HG03066 (cell line): Measurements from ENCODE around the gene SLIT3.
"Not testable (repeated sequence)": the region's sequence is repeated elsewhere in the genome, so short reads cannot be mapped to it uniquely, and the experiment has no call there.

Source experiments
- ATAC-seq: cut with Tn5 transposase; IDR thresholded peaks from one replicate; pipeline ENCODE4 v1.9.1; 2021; ENCODE audit warnings: low read depth; ENCODE audit not compliant: unreplicated experiment

The SLIT3 gene

DNA sequence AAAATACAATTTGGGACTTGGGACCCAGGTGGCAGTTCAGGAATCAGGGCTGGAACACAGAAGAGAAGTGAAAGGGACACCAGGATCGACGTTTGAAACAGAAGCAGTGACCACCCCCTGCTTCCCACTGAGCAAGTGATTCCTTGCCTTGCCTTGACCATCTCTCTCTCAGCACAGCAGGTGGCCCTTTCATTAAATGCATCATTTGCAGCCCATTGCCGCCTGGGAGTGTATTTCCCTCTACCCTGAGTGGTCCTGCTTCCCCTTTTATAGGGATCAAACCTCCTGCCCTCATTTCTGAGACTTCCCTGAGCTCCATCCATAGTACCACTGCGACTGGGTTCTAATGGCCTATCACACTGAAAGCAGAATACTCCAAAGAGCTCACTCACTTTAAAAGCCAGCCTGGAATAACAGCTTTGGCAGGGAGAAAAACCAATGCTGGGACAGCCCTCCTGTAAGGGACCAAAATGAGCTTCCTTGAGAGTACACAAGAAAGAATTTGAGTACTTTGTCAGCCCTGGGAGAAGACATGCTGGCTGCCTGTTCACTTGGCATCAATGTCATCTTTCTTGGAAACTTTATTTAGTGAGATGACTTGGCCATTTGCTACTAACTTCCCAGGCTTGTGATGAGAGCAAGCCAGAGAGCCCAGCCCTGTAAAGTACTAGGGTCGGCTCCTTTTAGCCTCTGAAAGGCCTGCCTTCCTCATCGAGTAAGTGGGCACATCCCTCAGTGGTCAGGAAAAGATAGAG is 149.7 kb downstream of the SLIT3 start:
- no peak for ATAC-seq

DNA sequence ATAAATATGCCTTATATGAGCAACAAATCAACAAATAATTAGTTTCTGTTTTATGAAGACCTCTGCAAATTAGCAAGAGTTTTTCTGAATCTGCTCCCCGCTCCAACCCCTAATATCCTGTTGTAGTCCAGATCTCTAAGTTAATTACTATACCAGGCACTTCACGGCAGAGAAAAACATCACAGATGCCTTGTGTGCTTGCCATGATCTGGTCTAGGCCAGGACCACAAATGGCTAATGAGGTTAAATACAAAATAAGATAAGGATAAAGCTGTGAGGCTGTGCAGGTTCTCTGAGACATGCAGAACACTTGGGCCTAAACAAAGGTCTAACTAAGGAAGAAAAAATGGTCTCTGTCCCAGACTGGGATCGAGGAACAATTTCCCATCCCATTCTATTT is 150.8 kb downstream of the SLIT3 start:
- ATAC-seq: no peak

DNA sequence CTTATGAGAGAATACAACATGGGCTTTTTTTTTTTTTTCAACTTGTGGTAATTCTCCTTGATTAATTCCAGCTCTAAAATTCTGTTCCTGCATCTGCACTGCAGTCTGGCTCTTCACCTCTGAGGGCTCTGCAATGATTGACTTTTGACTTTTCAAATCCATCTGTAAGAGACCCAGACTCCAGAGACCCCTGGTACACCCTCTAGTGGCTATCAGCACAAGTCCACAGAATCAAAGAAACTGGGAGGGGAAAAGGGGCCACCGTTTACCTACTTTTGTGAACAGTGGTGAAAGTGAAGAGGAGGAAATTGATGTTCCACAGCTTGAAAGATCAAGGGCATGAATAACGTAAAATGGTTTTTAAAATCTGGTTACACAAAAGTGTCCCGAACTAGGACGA is 151.6 kb downstream of the SLIT3 start:
- ATAC-seq: no peak

DNA sequence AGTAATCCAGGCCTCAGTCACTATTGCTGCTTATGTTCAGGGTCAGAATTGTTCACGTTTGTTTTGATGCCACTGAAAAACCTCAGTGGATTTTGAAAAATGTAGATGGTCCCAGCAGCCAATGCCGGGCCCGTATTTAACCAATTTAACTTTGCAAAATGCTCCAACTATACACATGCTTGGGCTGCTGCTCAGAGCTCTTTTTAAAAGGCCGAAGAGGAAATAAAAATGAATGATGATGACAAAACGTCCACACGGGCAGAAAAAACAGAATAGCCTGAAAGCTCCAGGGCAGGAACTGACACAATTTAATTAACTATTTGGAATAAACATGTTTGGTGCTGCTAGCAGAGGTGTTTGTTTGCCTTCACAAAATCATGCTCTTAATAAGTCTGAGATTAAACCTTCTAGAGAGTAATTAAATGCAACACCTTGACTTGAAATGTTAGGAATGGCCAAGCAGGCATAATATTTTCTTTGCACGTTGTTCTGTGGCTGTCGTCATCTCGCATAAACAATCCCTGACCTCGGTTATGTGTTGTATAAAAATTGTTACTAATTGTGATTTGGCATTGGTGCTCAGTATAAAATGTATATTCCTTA is 152.7 kb downstream of the SLIT3 start:
- no peak for ATAC-seq

DNA sequence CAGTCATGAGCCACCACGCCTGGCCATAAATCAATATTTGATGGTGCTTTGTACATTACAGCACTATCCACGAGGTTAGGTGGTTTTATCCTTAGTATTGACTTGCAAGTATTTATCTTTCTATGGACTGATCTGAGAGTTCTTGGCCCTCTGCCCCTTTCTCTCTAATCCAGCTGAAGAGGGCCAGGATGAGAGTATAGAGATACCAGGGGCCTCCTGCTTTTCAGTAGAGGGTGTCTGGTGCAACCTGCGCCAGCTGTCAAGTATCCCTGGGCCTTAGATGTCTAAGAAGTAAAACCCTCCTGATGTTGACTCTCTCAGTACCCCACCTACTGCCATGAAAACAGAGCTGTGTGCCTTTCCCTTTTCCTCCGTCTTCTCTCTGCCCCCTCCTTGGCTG is 153.4 kb downstream of the SLIT3 start:
- no peak for ATAC-seq

DNA sequence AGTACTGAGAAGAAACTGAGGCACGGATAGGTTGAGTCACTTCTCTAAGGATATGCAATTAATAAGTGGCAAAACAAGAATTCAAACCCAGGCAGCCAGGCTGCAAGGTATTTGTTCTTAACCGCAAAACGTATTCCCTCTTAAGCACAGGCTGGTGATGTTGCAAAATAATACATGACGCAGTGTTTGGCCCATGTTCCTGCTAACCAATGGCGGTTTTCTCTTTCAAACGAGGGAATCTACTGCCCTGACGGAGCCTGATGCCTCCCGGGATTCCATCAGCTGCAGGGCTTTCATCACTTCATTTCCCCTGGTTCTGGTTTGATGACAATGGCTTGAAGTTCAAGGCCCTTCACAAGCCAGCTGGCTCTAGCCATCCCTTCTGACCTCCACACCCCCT is 154.8 kb downstream of the SLIT3 start:
- no peak for ATAC-seq

DNA sequence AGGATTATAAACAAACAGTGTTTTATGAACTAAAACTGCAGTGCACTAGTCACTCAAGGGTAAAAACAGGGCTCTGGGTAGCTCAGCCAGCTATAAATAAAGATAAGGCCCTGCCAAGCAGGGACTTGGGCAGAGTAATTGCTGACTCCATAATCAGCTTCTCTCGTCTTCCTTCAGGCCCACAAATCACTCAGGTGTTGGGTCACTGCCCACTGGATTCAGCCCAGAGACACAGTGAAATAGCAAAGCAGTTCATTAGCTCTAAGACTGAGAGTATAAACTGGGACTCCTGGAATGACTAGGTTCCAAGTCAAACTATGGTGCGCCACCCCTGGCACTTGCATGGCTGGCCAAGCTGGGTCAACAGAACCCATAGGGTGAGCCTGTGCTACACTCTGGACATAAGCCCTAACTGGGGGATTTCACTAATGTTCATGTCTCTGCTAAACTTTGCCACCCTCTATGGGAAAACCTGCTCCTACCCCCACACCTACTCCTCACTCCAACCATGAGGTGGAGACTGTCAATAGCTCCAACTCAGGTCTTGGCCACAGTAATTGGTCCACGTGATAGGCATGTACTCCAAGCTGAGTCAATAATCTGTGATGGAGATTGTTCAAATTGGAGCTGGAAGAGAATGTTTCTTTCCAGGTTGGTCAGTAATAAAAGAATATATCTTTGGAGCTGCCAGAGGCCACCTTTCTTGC is 158.5 kb downstream of the SLIT3 start:
- no peak for ATAC-seq

DNA sequence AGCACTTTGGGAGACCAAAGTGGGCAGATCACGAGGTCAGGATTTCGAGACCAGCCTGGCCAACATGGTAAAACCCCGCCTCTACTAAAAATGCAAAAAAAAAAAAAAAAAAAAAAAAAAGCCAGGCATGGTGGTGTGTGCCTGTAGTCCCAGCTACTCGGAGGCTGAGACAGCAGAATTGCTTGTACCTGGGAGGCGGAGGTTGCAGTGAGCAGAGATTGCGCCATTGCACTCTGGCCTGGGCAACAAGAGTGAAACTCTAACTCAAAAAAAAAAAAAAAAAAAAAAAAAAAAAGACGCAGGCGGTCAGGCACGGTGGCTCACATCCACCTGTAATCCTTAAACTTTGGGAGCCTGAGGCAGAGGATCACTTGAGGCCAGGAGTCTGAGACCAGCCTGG is 160.7 kb downstream of the SLIT3 start:
- not testable (repeated sequence) for ATAC-seq

DNA sequence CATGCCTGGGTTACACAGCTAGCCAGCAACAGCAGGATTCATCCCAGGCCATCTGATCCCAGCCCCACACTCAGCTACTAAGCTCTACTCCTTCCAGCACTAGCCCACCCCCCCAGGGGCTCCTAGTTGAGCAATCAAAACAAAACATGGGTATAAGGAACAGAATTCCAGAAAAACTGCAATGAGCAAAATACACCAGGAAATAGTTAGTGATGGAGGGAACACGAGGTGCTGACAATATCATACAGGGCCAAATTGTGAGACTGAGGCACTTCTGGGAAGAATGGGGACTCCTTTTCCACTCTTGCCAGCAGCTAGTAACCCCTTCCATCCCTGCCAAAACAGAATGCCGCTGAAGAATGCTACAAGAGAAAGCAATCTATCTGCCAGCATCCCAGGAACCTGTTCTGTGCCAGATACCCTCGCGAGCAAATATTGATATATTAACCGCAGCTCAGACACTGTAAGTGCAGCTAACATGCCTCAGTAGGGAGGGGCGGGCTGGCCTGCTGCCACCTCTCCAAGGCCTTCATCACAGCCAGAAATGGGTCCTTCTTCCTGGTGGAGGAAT is 161.4 kb downstream of the SLIT3 start:
- no peak for ATAC-seq

DNA sequence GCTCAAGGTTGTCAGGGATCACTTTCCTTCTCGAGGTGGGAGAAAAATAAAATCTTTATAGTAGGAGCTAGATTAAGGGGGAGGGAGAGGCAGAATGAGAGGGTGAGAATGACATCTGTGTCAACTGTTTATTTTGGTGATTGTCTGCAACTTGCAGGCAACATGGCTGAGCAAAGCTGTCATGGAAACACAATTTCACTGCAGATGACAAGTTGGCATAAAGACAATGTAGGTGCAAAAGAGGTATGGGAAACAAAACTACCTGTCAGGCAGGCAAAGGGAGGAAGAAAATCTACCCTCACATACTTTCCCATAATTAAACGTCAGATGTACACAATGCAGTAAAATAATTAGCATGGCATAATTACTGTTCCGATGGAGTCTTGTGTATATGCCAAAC is 167.4 kb downstream of the SLIT3 start:
- no peak for ATAC-seq

DNA sequence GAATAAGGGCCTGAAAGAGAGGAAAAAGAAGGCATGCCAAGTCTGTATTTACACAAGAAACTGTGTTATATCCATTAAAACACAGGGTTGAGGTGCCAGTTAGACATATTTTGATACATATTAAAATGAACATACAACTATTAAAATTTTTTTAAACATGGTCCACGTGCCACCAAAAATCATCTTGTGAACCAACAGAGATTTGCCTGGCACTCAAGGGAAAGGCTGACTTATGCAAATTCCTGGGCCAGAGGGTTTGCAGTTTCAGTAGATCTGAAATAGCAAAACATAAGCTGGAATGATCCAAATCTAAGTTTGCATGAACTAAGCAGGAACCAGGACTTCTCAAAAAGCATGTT is 168.7 kb downstream of the SLIT3 start:
- ATAC-seq: no peak

DNA sequence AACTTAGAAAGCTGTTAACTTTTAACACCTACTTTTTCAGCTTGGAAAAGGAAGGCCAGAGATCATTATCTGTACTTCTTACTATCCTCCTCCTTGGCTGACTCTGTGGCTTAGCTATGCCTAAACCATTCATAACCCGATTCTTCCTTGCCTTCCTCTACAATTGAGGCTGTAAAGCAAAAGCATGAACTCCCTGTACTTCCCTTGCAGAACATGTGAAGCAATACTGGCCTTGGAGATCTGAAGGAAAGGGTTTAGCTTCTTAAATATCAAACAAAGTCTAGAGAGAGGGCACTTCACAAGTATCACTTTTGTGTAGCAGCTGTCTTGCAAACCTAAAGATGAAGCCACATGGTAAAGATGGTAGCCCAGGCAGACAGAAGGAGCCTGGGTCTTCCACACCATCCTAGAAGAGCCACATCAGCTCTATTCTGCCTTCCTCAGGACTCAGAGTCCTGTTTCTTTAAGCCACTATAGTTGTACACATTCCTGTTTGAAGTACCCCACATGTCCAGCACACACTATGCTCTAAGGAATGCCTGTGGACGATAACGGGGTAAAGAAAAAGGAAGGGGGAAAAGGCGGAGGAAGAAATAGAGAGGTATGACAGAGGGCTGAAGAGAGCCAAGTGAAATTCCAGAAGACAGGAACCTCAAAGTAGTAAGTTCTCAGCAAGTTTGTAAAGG is 169.2 kb downstream of the SLIT3 start:
- no peak for ATAC-seq

DNA sequence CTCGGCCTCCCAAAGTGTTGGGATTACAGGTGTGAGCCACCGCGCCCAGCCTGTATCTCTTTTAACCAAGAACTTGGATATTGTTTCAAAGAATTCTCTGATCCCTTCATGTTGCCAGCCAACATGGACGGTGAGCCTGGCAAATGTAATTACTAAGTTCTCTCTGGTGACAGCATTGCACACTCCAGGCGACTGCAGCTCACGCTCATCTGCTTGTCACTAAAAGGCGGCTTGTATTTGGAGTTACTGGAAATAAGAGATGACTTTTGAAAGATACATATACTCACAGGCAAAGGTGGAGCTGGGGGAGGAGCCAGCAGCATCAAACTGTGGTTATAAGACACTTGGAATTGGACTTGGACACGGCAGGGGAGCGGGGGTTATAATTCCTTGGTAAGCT is 172.3 kb downstream of the SLIT3 start:
- no peak for ATAC-seq

DNA sequence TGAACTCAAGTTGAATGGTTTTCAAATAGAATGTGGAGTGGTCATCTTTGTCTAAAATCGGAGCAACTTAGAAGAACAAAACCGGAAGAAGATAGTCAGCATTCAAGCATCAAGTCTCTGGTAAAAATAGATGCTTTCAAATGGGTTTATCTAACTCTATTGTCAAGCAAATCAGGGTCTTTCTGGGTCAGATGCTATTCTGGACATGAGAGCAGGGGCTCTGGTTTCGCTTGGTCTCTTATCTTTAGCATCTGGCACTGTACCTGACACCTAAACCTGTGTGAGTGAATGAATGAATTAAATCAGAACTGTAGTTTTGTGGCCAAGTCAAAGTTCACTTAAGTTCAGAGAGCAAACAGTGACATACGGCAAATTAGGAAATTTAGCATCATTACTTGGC is 173.5 kb downstream of the SLIT3 start:
- no peak for ATAC-seq

DNA sequence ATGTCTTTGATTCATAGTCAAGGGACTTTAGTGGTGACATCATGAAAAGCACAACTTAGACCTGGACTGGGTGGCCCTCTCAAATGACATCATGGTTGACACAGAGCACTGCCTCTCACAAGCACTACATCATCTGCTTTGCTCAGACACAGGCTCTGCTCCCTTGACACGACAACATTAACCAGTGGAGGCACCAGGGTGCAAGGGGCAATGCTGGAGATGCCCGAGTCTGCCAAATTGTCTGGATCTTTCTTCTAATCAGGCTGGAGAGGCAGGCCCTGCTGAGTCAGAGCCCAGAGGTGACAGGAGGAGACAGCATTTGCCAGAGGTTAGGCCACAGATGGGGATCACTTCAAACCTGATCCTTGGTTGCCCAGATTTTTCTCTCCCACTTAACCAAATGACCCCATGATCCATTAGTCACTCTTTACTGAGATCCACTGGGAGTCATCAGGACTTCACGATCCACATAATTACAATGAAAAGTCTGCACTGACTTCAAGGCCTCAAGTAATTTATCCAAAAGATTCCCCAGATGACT is 174.4 kb downstream of the SLIT3 start:
- no peak for ATAC-seq

DNA sequence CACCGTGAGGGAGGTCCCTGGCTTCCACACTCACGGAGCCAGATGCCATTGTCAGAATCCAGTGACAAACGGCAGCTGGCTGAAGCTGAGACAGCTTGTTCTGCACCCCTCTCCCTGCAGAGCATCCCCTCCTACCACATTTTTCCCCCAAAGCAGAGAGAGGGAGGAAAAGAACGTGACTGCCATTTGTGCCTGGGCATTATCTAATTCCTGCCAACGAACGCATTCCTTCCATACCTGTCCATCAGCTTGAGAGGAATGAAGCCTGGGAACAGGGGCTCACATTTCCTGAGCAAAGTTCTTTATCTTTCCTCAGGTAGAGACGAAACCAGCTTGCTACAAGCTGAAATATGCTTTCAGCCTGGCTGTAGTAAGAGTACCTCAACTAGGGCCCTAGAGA is 175.4 kb downstream of the SLIT3 start:
- no peak for ATAC-seq

DNA sequence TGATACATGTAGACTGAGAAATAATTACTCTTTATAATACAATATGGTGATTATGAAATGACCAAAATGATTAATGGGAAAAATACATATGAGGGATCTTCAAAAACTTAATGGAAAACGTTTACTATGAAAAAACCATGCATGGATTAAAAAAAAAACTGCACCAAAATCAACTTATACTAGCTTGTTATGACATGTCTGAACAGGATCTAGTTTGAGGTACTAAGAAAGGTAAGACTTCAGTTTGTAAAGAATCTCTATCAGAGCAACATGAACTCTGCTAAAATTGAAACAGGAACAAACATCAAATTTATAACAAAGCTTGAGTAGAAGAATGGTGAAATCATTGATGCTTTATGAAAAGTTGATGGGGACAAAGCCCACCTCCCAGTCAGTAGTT is 178.0 kb downstream of the SLIT3 start:
- ATAC-seq: no peak

DNA sequence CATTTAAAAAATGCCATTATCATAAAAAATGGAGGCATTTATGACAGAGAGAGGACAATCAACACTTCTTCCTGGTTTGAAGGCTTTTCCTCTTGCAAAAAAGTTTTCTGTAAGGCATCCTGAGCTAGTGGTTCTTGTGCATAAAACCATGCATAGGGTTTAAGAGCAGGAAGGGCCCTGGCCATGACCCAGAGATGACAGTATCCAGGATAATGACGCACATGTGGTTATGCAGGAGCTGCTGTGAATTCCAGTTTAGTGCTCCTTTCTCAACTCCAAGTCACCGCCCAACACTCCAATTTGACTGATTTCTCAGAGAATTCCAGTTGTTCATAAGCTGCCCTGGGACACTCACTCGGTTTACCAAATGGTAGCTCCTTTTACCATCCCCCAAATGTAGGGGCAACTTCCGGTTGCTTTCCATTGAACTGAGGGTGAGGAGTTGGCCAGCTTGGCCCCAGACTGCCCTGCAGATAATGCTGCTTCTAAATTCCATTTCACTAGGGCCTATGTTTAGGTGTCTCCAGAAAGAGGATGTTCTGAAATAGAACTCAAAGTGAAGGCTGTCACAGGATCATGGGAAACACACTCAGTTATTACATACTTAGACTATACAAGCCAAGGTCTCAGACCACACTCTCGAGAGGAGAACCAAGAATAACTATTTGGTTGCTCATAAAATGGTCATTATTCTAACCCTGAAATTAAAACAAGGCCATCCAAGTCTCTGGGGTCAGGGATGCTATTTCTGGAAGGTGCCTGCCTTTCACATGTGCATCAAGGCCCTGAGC is 179.1 kb downstream of the SLIT3 start:
- ATAC-seq: no peak

DNA sequence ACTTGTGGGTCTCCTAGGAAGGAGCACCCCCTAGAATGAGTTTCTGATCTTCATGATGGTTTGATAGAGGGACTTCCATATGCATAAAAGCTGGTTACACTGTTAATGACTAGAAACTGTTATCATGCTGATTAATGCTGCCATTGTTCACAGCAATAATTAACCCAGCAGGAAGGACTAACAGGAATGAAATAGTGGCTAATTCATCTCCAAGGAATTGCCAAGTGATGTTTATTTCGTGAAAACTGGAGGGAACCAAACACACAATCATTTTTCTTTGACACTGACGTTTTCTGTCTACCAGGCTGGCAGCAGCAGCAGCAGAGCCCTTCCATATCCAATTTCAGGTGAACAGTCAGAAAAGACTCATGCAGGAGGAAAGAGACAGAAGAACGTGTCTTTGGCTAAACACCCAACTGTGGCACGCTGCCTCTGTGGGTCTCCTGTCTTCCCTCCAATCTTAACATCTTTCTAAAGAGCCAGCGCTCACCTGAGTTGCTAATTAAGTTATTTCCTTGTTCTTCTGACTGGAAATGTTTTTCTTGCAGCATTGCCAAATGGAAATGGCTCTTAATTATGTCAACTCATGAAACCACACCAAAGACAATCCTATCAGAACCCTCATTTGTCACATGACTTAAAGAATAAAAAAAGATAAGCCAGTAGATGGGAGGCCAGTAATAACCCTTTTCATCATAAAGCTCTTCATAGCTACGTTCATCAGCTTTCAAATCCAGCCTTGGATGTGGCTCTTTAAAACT is 181.5 kb downstream of the SLIT3 start:
- no peak for ATAC-seq
